GM12865 (cell line): ENCODE measurements around the gene MARCHF10.
"Not testable (repeated sequence)": the region's sequence is repeated elsewhere in the genome, so short reads cannot be mapped to it uniquely, and the experiment has no call there.

Experiments
- DNase-seq: peaks from one replicate; pipeline ENCODE4 v3.0.0; 2010; ENCODE audit warnings: low read depth
- H3K4me3 ChIP-seq: 2 replicates; pipeline ENCODE4 v1.5.1; 2011; ENCODE audit warnings: mild to moderate bottlenecking, low read depth, low read length, control low read depth
- TF ChIP-seq, protein P1 (sequence below): IDR thresholded peaks from 2 replicates; pipeline ENCODE4 v1.5.1; 2011; ENCODE audit warnings: low read length, control low read depth, low read depth, inconsistent platforms; ENCODE audit not compliant: insufficient read depth; ENCODE audit errors: missing control alignments

MARCHF10 gene

DNA sequence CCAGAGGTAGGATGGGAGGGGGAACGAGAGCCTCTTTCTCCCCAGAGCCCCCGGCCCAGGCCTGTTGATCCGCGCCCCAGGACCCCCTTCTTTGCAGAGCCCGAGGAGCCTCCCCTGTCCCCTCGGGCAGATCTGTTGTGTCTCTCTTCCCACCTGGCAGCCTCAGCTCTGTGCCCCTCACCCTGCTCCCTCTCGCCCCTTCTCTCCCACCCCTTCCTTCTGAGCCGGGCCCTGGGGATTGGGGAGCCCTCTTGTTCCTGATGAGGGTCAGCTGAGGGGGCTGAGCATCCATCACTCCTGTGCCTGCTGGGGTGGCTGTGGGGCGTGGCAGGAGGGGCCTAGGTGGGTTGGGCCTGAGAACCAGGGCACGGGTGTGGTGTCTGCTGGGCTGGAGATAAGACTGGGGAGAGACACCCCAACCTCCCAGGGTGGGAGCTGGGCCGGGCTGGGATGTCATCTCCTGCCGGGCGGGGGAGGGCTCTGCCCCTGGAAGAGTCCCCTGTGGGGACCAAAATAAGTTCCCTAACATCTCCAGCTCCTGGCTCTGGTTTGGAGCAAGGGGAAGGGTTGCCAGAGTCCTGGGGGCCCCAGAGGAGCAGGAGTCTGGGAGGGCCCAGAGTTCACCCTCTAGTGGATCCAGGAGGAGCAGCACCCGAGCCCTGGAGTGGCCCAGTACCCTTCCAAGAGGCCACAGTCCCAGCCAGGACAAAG is 115.2 kb downstream of the MARCHF10 start:
- TF ChIP-seq, protein P1, sequence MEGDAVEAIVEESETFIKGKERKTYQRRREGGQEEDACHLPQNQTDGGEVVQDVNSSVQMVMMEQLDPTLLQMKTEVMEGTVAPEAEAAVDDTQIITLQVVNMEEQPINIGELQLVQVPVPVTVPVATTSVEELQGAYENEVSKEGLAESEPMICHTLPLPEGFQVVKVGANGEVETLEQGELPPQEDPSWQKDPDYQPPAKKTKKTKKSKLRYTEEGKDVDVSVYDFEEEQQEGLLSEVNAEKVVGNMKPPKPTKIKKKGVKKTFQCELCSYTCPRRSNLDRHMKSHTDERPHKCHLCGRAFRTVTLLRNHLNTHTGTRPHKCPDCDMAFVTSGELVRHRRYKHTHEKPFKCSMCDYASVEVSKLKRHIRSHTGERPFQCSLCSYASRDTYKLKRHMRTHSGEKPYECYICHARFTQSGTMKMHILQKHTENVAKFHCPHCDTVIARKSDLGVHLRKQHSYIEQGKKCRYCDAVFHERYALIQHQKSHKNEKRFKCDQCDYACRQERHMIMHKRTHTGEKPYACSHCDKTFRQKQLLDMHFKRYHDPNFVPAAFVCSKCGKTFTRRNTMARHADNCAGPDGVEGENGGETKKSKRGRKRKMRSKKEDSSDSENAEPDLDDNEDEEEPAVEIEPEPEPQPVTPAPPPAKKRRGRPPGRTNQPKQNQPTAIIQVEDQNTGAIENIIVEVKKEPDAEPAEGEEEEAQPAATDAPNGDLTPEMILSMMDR: peak; percentile 23
- peak; percentile 18 for DNase-seq
- H3K4me3 ChIP-seq: no peak overlapping the region

DNA sequence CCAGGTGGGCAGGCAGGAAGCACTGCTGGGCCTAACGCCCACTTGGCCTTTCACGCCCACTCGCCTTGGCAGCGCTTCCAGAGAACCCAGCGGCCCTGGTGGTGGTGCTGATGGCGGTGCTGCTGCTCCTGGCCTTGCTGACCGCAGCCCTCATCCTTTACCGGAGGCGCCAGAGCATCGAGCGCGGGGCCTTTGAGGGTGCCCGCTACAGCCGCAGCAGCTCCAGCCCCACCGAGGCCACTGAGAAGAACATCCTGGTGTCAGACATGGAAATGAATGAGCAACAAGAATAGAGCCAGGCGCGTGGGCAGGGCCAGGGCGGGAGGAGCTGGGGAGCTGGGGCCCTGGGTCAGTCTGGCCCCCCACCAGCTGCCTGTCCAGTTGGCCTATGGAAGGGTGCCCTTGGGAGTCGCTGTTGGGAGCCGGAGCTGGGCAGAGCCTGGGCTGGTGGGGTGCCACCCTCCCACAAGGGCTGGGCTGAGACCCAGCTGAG is 115.9 kb downstream of the MARCHF10 start:
- DNase-seq: no peak
- TF ChIP-seq, protein P1: no peak

DNA sequence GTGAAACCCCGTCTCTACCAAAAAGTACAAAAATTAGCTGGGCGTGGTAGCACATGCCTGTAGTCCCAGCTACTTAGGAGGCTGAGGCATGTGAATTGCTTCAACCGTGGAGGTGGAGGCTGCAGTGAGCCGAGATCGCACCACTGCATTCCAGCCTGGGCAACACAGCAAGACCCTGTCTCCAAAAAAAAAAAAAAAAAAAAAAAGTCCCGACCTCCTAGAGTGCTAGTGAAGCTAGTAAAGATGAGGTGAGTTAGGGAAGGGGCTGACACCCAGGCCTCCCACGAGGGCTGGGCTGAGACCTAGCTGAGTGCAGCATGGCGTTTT is 116.6 kb downstream of the MARCHF10 start:
- not testable (repeated sequence) for H3K4me3 ChIP-seq, DNase-seq

More for the DNA sequence above, 115.9 kb downstream of the MARCHF10 start:
- H3K4me3 ChIP-seq: no peak overlapping the region

DNA sequence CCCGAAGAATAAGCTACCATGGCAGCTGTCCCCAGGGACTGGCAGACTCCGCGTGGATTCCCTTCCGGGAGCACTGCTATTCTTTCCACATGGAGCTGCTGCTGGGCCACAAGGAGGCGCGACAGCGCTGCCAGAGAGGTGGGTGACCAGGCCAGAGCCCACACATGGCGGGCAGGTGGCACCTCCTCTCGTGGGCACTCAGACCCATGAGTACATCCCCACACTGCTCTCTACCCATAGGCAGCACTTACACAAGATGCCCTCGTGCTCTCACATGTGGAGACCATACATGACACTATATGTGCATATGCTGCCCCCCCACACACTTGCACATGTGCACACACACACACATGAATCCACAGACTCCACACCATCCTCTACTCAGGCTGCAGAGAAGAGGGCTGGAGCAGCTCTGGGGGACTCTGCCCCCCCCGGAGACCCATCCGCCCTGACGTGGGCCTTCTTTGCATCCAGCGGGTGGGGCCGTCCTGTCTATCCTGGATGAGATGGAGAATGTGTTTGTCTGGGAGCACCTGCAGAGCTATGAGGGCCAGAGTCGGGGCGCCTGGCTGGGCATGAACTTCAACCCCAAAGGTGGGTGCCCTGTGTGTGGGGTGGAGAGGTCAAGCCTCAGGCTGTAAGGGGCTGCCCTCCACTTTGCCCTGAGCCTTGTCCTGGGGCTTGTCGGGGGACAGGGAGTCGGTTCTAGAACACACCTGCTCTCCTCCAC is 117.8 kb downstream of the MARCHF10 start:
- DNase-seq: no peak
- TF ChIP-seq, protein P1: no peak
- no peak overlapping the region for H3K4me3 ChIP-seq

DNA sequence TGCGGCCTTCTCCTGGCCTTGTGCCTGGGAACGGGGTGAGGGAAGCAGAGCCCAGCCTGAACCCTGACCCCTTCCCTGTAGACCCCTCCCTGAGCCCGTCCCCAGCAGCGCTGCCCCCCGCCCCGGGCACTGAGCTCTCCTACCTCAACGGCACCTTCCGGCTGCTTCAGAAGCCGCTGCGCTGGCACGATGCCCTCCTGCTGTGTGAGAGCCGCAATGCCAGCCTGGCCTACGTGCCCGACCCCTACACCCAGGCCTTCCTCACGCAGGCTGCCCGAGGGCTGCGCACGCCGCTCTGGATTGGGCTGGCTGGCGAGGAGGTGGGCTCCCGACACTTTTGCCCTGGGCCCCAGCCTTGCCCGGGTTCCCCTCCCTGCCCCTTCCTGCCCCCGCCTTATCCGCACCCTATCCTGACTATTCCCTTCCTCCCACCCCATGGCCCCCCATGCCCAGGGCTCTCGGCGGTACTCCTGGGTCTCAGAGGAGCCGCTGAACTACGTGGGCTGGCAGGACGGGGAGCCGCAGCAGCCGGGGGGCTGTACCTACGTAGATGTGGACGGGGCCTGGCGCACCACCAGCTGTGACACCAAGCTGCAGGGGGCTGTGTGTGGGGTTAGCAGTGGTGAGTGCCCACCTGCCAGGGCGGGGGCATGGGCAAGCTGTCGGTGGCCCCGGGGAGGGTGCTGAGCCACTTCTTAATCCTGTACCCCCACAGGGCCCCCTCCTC is 118.5 kb downstream of the MARCHF10 start:
- DNase-seq: no peak
- TF ChIP-seq, protein P1: no peak
- H3K4me3 ChIP-seq: no peak overlapping the region

DNA sequence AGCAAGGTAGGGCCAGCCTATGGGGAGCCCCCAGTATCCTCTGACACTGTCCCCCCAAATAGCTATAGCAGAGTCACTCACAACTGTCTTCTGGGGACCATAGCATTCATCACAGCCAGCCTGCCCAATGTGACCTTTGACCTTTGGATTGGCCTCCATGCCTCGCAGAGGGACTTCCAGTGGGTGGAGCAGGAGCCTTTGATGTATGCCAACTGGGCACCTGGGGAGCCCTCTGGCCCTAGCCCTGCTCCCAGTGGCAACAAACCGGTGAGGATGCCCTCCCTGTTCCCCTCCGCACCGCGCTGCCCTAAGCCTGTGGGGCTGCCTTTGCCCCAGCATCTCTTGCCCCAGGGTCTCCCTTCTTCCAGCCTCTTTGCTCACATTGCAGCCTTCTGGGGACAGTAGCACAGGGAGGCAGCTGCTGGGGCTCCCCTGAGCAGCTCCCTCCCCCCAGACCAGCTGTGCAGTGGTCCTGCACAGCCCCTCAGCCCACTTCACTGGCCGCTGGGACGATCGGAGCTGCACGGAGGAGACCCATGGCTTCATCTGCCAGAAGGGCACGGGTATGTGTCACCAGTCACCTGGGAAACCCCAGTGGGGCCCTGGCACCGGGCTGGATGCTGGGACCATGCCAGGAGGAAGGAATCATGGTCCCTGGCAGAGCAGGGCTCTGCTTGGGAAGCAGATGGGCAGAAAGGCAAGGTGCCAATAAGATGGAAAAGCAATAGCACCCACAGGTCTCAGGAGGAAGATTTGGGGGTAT is 119.5 kb downstream of the MARCHF10 start:
- no peak overlapping the region for H3K4me3 ChIP-seq
- DNase-seq: no peak
- TF ChIP-seq, protein P1: no peak
